ENCODE data around the gene NACA.

The NACA gene

DNA sequence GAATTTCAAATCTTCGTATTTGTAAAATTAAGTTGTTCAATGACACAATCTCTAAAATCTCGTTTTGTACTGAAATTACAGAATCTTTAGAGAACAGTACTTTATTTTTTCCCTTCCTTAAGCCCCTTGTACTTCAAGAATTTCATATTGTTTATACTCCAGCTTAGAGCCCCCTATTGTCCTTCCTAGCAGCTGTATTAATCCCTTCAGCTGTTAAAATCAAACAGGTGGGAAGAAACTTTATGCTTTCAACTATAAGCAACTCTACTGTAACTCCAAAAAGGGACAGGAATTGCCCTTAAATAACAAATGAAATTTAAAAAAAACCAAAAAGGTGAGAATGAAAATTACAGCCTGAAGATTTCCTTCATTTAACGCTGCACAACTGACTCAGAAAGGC, 1.7 kb downstream of the NACA start:
- no peaks in the 10 kb centered on the region for H3K9me3 ChIP-seq (ENCODE audit: insufficient read depth, low read length)
- peak overlapping the region; percentile 87 for H3K9ac ChIP-seq (ENCODE audit: low read length)
- no peaks in the 10 kb centered on the region for H3K9me2 ChIP-seq (replicated peaks; ENCODE audit: insufficient read depth, low read length)
- H3K4me2 ChIP-seq (ENCODE audit: low read depth, low read length, poor library complexity, severe bottlenecking) = peak overlapping the region; percentile 82
- H4K20me1 ChIP-seq (ENCODE audit: low read depth, low read length) = peaks cover 40% of the 10 kb centered on the region
- H3K36me3 ChIP-seq (ENCODE audit: low read length) = peaks cover 26% of the 10 kb centered on the region
- H3K27me3 ChIP-seq (ENCODE audit: low read length) = no peaks in the 10 kb centered on the region
- H2AFZ ChIP-seq (ENCODE audit: low read depth, low read length, severe bottlenecking) = no peak overlapping the region
- H3K79me2 ChIP-seq (ENCODE audit: insufficient read depth, low read length) = peaks cover 68% of the 10 kb centered on the region
- H3K4me3 ChIP-seq (ENCODE audit: insufficient read depth, low read length, poor library complexity, severe bottlenecking) = peak overlapping the region; percentile 72
- H3K27ac ChIP-seq (ENCODE audit: low read depth, low read length) = peak overlapping the region; percentile 91; the same call in 1 of the 2 replicates
- peaks cover 36% of the 10 kb centered on the region for H3F3A ChIP-seq (ENCODE audit: insufficient read depth)
- TF ChIP-seq EZH2phosphoT487 (conservative IDR thresholded peaks at IDR 0.05; ENCODE audit: low read length) = no peak
- TF ChIP-seq, protein P1, sequence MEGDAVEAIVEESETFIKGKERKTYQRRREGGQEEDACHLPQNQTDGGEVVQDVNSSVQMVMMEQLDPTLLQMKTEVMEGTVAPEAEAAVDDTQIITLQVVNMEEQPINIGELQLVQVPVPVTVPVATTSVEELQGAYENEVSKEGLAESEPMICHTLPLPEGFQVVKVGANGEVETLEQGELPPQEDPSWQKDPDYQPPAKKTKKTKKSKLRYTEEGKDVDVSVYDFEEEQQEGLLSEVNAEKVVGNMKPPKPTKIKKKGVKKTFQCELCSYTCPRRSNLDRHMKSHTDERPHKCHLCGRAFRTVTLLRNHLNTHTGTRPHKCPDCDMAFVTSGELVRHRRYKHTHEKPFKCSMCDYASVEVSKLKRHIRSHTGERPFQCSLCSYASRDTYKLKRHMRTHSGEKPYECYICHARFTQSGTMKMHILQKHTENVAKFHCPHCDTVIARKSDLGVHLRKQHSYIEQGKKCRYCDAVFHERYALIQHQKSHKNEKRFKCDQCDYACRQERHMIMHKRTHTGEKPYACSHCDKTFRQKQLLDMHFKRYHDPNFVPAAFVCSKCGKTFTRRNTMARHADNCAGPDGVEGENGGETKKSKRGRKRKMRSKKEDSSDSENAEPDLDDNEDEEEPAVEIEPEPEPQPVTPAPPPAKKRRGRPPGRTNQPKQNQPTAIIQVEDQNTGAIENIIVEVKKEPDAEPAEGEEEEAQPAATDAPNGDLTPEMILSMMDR (IDR thresholded peaks at IDR 0.05; ENCODE audit: insufficient read depth, low read length, poor library complexity, severe bottlenecking) = no peak

DNA sequence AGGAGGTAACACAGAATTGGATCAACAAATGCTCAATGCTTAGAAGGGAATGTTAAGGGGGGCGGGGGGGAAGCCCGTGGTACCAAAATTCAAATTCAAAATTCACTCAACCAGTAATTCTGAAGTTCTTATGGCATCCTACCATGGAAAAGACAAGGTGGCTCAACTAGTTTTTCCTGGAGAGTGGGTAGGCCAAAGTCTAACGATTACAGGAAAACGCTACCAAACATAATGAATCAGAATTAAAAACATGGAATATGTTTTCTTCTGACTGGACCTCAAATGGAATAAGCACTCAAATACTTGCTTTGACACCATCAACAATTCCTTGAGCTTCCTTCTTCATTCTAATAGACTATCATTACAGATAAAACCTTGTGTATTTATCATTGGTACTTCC, 2.3 kb downstream of the NACA start:
- peak overlapping the region; percentile 91; the same call in 1 of the 2 replicates for H3K27ac ChIP-seq (ENCODE audit: low read depth, low read length)
- H3K9me3 ChIP-seq (ENCODE audit: insufficient read depth, low read length) = no peaks in the 10 kb centered on the region
- no peaks in the 10 kb centered on the region for H3K9me2 ChIP-seq (replicated peaks; ENCODE audit: insufficient read depth, low read length)
- H2AFZ ChIP-seq (ENCODE audit: low read depth, low read length, severe bottlenecking) = no peak overlapping the region
- H3K4me3 ChIP-seq (ENCODE audit: insufficient read depth, low read length, poor library complexity, severe bottlenecking) = peak overlapping the region; percentile 72
- peaks cover 40% of the 10 kb centered on the region for H4K20me1 ChIP-seq (ENCODE audit: low read depth, low read length)
- TF ChIP-seq EZH2phosphoT487 (conservative IDR thresholded peaks at IDR 0.05; ENCODE audit: low read length) = no peak
- TF ChIP-seq, protein P1 (IDR thresholded peaks at IDR 0.05; ENCODE audit: insufficient read depth, low read length, poor library complexity, severe bottlenecking) = no peak
- peaks cover 72% of the 10 kb centered on the region for H3K79me2 ChIP-seq (ENCODE audit: insufficient read depth, low read length)
- H3F3A ChIP-seq (ENCODE audit: insufficient read depth) = peaks cover 33% of the 10 kb centered on the region
- H3K27me3 ChIP-seq (ENCODE audit: low read length) = no peaks in the 10 kb centered on the region
- peaks cover 26% of the 10 kb centered on the region for H3K36me3 ChIP-seq (ENCODE audit: low read length)
- H3K9ac ChIP-seq (ENCODE audit: low read length) = peak overlapping the region; percentile 87
- peak overlapping the region; percentile 82 for H3K4me2 ChIP-seq (ENCODE audit: low read depth, low read length, poor library complexity, severe bottlenecking)

DNA sequence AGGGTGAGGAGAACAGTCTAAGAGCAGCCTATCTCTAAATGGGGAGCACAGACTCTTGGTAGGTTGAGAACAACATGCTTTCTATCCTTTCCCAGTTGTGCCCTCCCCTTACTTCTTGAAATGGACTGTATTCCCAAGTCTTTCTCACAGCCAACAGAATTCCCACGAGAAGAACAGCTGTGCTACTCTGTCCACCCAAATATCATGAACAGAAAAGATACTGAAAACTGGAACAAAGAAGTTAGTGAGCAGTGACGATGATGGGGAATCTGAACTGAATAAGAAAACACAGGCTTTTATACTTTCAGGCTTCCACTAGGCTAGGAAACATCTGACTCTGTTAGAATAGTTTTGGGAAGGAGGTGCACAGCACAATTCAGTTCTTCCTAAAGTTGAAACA, 3.4 kb downstream of the NACA start:
- H3K79me2 ChIP-seq (ENCODE audit: insufficient read depth, low read length) = peaks cover 81% of the 10 kb centered on the region
- no peak overlapping the region for H3K4me3 ChIP-seq (ENCODE audit: insufficient read depth, low read length, poor library complexity, severe bottlenecking)
- peaks cover 26% of the 10 kb centered on the region for H3K36me3 ChIP-seq (ENCODE audit: low read length)
- H3F3A ChIP-seq (ENCODE audit: insufficient read depth) = peaks cover 29% of the 10 kb centered on the region
- no peak for TF ChIP-seq EZH2phosphoT487 (conservative IDR thresholded peaks at IDR 0.05; ENCODE audit: low read length)
- TF ChIP-seq, protein P1 (IDR thresholded peaks at IDR 0.05; ENCODE audit: insufficient read depth, low read length, poor library complexity, severe bottlenecking) = no peak
- no peak overlapping the region for H2AFZ ChIP-seq (ENCODE audit: low read depth, low read length, severe bottlenecking)
- no peaks in the 10 kb centered on the region for H3K27me3 ChIP-seq (ENCODE audit: low read length)
- no peak overlapping the region for H3K27ac ChIP-seq (ENCODE audit: low read depth, low read length)
- no peaks in the 10 kb centered on the region for H3K9me2 ChIP-seq (replicated peaks; ENCODE audit: insufficient read depth, low read length)
- no peaks in the 10 kb centered on the region for H3K9me3 ChIP-seq (ENCODE audit: insufficient read depth, low read length)
- peaks cover 40% of the 10 kb centered on the region for H4K20me1 ChIP-seq (ENCODE audit: low read depth, low read length)
- H3K9ac ChIP-seq (ENCODE audit: low read length) = peak overlapping the region; percentile 87; the same call in 1 of the 2 replicates
- peak overlapping the region; percentile 82 for H3K4me2 ChIP-seq (ENCODE audit: low read depth, low read length, poor library complexity, severe bottlenecking)

All from SU-DHL-6 (cell line).